A673 (cell line): ENCODE measurements around the gene THAP3. TPM values are rescaled to one million over a fixed set of nuclear protein-coding genes. Genes with fewer than 3 reads are reported as not detected.

Source experiments
- BruUV-seq: library from RNA; stranded (reverse); fragments of 400-500 nt; replicated peaks from 2 replicates; lab custom pipeline; 2021; lab: Mats Ljungman, UMichigan
- CTCF ChIA-PET: fragments of 300-600 bp; sonication (Branson Sonifier 250); formaldehyde crosslinking; loops from one replicate; lab custom pipeline; 2022; ENCODE audit warnings: antibody characterized with exemption; lab: Charles Lee
- POLR2A ChIA-PET: fragments of 300-600 bp; sonication (Branson Sonifier 250); formaldehyde crosslinking; loops from one replicate; lab custom pipeline; 2022; ENCODE audit warnings: antibody characterized with exemption; ENCODE audit not compliant: low non-redundant PET; lab: Charles Lee
- DNase-seq: peaks from one replicate; pipeline ENCODE4 v3.0.0-alpha.2; 2015; ENCODE audit warnings: low spot score
- H3K27ac ChIP-seq: fragments of 200-600 bp; sonication (generic); 2 replicates; pipeline ENCODE4 v1.5.1; 2016; ENCODE audit warnings: mixed run types, low read depth, mild to moderate bottlenecking, mixed read lengths, antibody characterized with exemption, low read length; ENCODE audit not compliant: poor library complexity, severe bottlenecking
- H3K27me3 ChIP-seq: fragments of 200-600 bp; sonication (generic); replicated peaks from 2 replicates; pipeline ENCODE4 v1.6.1; 2017; ENCODE audit warnings: mixed run types, low read depth, mild to moderate bottlenecking, mixed read lengths, antibody characterized with exemption, low read length; ENCODE audit not compliant: insufficient read depth, poor library complexity
- H3K36me3 ChIP-seq: fragments of 200-600 bp; sonication (generic); 2 replicates; pipeline ENCODE4 v1.6.1; 2016; ENCODE audit warnings: mixed run types, mild to moderate bottlenecking, mixed read lengths, antibody characterized with exemption, low read length; ENCODE audit not compliant: insufficient read depth, poor library complexity, severe bottlenecking
- H3K4me1 ChIP-seq: fragments of 200-600 bp; sonication (generic); 2 replicates; pipeline ENCODE4 v1.6.1; 2017; ENCODE audit warnings: mixed run types, mild to moderate bottlenecking, mixed read lengths, antibody characterized with exemption, low read length; ENCODE audit not compliant: insufficient read depth, poor library complexity, severe bottlenecking
- H3K4me3 ChIP-seq: fragments of 200-600 bp; sonication (generic); 2 replicates; pipeline ENCODE4 v1.5.1; 2016; ENCODE audit warnings: low read depth, mixed run types, mild to moderate bottlenecking, mixed read lengths, low read length; ENCODE audit not compliant: poor library complexity, severe bottlenecking
- H3K9me3 ChIP-seq: fragments of 200-600 bp; sonication (generic); 2 replicates; pipeline ENCODE4 v1.6.1; 2016; ENCODE audit warnings: mixed run types, low read depth, mild to moderate bottlenecking, mixed read lengths, antibody characterized with exemption, low read length; ENCODE audit not compliant: poor library complexity, severe bottlenecking
- CTCF ChIP-seq: fragments of 300-800, 200-600 bp; sonication (generic); conservative IDR thresholded peaks from 2 replicates; pipeline ENCODE4 v1.5.1; 2017; ENCODE audit warnings: low read depth, mild to moderate bottlenecking, antibody characterized with exemption, low read length, moderate library complexity, mixed read lengths
- EZH2 ChIP-seq: fragments of 200-600 bp; sonication (generic); IDR thresholded peaks from 2 replicates; pipeline ENCODE4 v1.6.1; 2017; ENCODE audit warnings: borderline replicate concordance, low read depth, mild to moderate bottlenecking, mixed read lengths, antibody characterized with exemption, low read length; ENCODE audit not compliant: poor library complexity, severe bottlenecking
- intact Hi-C: fragments of 100-400 bp; cut with micrococcal nuclease; formaldehyde crosslinking; loops from one replicate; pipeline ENCODE4 v1.10.0; 2022; ENCODE audit not compliant: unreplicated experiment
- total RNA-seq: library from RNA; stranded (reverse); gene quantifications from 2 replicates; pipeline ENCODE4 v1.2.3, GENCODE V29; 2021

The THAP3 gene
- total RNA-seq, 1 experiment from 2014 or later, result 23.6 TPM

GRCh38 chr1:6591644-6592043 is 33.0 kb upstream of the THAP3 start:
- intact Hi-C loops, result no loop called here
- POLR2A ChIA-PET, result no interaction called here
- Histone ChIP-seq H3K36me3 (peaks cover 57% of the 10 kb centered on the region), H3K27me3 (no peaks in the 10 kb centered on the region), H3K4me3 (no peak overlapping the region), H3K27ac (no peak overlapping the region), H3K9me3 (no peaks in the 10 kb centered on the region), H3K4me1 (no peaks in the 10 kb centered on the region)
- TF ChIP-seq CTCF (no peak), EZH2 (no peak)
- CTCF ChIA-PET, result no interaction called here
- no peak for DNase-seq
- no TSS peak for BruUV-seq

GRCh38 chr1:6592441-6592840 is 32.2 kb upstream of the THAP3 start:
- intact Hi-C loops, result no loop called here
- peaks cover 64% of the 10 kb centered on the region for H3K36me3 ChIP-seq

GRCh38 chr1:6592865-6593593 is 31.6 kb upstream of the THAP3 start:
- Histone ChIP-seq H3K27ac (no peak overlapping the region), H3K36me3 (peaks cover 68% of the 10 kb centered on the region), H3K4me1 (no peaks in the 10 kb centered on the region), H3K27me3 (no peaks in the 10 kb centered on the region), H3K9me3 (no peaks in the 10 kb centered on the region), H3K4me3 (no peak overlapping the region)
- intact Hi-C loops, result no loop called here
- TF ChIP-seq CTCF (no peak), EZH2 (no peak)
- no TSS peak for BruUV-seq
- DNase-seq, result no peak
- ChIA-PET CTCF (no interaction called here), POLR2A (interaction anchor here (0.5 kb wide), 1 partner anchor 275 kb away, joined by 6 read pairs; no protein-coding TSS in a partner anchor)

More at GRCh38 chr1:6592441-6592840, 32.2 kb upstream of the THAP3 start:
- BruUV-seq, result no TSS peak
- ChIA-PET POLR2A (no interaction called here), CTCF (no interaction called here)
- H3K9me3 ChIP-seq, result no peaks in the 10 kb centered on the region
- TF ChIP-seq EZH2 (no peak), CTCF (no peak)
- H3K27me3 ChIP-seq, result no peaks in the 10 kb centered on the region
- H3K4me1 ChIP-seq, result no peaks in the 10 kb centered on the region
- no peak overlapping the region for H3K4me3 ChIP-seq
- H3K27ac ChIP-seq, result no peak overlapping the region
- DNase-seq, result no peak
